H4 (cell line): ENCODE results near the gene ATP5MC3. TPM values are rescaled to one million over a fixed set of nuclear protein-coding genes. Genes with fewer than 3 reads are reported as not detected.

Experiments used
- total RNA-seq: library from RNA; depleted of rRNA; stranded (reverse); fragments of >200 nt; shearing (Covaris generic); gene quantifications from 2 replicates; pipeline ENCODE4 v1.2.3, GENCODE V29; 2014; rRNA removed

Gene ATP5MC3
- total RNA-seq, 1 experiment from 2014 or later: 264 TPM

Other genes starting within 250 kb of the ATP5MC3 start
- gene CHN1, start 176.3 kb downstream of the ATP5MC3 start, total RNA-seq: 14.5 and 18.5 TPM in 2 replicates
- gene ATF2, start 13.5 kb downstream of the ATP5MC3 start, total RNA-seq: 25.2 and 30.0 TPM in 2 replicates